ENCODE data around the gene FAM107B. TPM values are rescaled to one million over a fixed set of nuclear protein-coding genes. Genes with fewer than 3 reads are reported as not detected.

The FAM107B gene
- total and polyA plus RNA-seq, 2 experiments from 2014 or later, result 11.0 to 17.6 TPM

DNA sequence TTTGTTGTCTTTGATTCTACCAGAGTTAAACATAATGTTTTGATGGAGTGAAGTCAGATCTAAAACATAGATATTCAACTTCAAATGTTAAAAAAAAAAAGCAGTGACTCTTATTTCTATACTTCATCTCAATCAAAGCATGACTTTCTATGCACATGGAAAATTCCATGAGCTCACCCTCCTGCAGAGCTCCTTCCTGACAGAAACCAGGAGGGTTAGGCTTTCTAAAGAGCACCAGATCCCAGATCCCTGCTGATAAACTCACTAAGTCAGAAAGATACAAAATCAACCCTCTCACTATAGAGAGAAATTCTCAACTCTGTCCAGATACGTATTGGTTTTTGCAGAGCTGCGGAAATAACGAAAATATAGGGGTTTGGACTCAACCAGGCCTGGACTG is 122.6 kb downstream of the FAM107B start (continued):
- no peak for TF ChIP-seq JUNB (IDR thresholded peaks at IDR 0.05; ENCODE audit: unreplicated experiment)
- TF ChIP-seq CREB1 (CRISPR knock-in tag; IDR thresholded peaks at IDR 0.05; ENCODE audit: low read depth), result no peak
- no peak for TF ChIP-seq ZNF331 (CRISPR knock-in tag; IDR thresholded peaks at IDR 0.05; ENCODE audit: low read depth)
- TF ChIP-seq, protein P1, sequence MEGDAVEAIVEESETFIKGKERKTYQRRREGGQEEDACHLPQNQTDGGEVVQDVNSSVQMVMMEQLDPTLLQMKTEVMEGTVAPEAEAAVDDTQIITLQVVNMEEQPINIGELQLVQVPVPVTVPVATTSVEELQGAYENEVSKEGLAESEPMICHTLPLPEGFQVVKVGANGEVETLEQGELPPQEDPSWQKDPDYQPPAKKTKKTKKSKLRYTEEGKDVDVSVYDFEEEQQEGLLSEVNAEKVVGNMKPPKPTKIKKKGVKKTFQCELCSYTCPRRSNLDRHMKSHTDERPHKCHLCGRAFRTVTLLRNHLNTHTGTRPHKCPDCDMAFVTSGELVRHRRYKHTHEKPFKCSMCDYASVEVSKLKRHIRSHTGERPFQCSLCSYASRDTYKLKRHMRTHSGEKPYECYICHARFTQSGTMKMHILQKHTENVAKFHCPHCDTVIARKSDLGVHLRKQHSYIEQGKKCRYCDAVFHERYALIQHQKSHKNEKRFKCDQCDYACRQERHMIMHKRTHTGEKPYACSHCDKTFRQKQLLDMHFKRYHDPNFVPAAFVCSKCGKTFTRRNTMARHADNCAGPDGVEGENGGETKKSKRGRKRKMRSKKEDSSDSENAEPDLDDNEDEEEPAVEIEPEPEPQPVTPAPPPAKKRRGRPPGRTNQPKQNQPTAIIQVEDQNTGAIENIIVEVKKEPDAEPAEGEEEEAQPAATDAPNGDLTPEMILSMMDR (conservative IDR thresholded peaks at IDR 0.05; ENCODE audit: low read depth in 2 of 2), result no peak
- TF ChIP-seq STAT1 (IDR thresholded peaks at IDR 0.05; ENCODE audit: unreplicated experiment), result no peak
- TF ChIP-seq, protein P2, sequence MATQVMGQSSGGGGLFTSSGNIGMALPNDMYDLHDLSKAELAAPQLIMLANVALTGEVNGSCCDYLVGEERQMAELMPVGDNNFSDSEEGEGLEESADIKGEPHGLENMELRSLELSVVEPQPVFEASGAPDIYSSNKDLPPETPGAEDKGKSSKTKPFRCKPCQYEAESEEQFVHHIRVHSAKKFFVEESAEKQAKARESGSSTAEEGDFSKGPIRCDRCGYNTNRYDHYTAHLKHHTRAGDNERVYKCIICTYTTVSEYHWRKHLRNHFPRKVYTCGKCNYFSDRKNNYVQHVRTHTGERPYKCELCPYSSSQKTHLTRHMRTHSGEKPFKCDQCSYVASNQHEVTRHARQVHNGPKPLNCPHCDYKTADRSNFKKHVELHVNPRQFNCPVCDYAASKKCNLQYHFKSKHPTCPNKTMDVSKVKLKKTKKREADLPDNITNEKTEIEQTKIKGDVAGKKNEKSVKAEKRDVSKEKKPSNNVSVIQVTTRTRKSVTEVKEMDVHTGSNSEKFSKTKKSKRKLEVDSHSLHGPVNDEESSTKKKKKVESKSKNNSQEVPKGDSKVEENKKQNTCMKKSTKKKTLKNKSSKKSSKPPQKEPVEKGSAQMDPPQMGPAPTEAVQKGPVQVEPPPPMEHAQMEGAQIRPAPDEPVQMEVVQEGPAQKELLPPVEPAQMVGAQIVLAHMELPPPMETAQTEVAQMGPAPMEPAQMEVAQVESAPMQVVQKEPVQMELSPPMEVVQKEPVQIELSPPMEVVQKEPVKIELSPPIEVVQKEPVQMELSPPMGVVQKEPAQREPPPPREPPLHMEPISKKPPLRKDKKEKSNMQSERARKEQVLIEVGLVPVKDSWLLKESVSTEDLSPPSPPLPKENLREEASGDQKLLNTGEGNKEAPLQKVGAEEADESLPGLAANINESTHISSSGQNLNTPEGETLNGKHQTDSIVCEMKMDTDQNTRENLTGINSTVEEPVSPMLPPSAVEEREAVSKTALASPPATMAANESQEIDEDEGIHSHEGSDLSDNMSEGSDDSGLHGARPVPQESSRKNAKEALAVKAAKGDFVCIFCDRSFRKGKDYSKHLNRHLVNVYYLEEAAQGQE (IDR thresholded peaks at IDR 0.05; ENCODE audit: unreplicated experiment), result no peak
- TF ChIP-seq EZH2 (IDR thresholded peaks at IDR 0.05; ENCODE audit: low read depth, unreplicated experiment), result no peak
- TF ChIP-seq EZH2phosphoT487 (IDR thresholded peaks at IDR 0.05; ENCODE audit: unreplicated experiment), result no peak
- no peak for TF ChIP-seq ZNF114 (CRISPR knock-in tag; IDR thresholded peaks at IDR 0.05)

DNA sequence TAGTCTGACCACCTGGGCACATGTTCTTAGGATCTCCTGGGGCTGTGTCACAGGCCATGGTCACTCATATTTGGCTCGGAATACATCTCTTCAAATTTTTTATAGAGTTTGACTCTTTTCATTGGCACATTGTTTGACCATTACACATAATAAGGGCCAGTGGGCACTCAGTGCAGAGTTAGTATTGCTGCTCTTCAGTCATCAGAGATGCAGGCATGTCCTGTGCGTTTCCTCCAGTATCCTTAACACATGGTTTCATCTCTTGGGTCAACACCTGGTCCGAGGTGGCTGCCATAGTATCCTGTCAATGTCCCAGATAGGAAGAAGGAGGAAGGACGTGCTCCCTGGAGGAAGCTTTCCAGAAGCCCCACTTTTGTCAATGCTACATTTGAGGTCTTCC is 125.0 kb downstream of the FAM107B start:
- no peak for DNase-seq (ENCODE audit: low spot score)
- H3K4me2 ChIP-seq, result no peak overlapping the region
- H4K20me1 ChIP-seq (replicated peaks; ENCODE audit: insufficient read depth), result no peaks in the 10 kb centered on the region
- H3K36me3 ChIP-seq (ENCODE audit: insufficient read depth), result no peaks in the 10 kb centered on the region
- no peaks in the 10 kb centered on the region for H3K27me3 ChIP-seq (ENCODE audit: insufficient read depth)
- Mint-ChIP-seq H3K36me3 (ENCODE audit: low read depth) (no peaks in the 10 kb centered on the region; the same call in 2 of the 3 replicates), H3K4me3 (no peak overlapping the region), H3K27me3 (ENCODE audit: insufficient read depth, low read depth, poor library complexity) (peaks cover 2% of the 10 kb centered on the region), H3K9me3 (no peaks in the 10 kb centered on the region), H3K4me1 (peaks cover 49% of the 10 kb centered on the region), H3K27ac (no peak overlapping the region; the same call in 1 of the 2 replicates)
- H3F3A ChIP-seq (replicated peaks; ENCODE audit: low read depth), result peaks cover 3% of the 10 kb centered on the region; the same call in 1 of the 2 replicates
- peaks cover 12% of the 10 kb centered on the region for H3K4me1 ChIP-seq (ENCODE audit: insufficient read depth)
- no peaks in the 10 kb centered on the region for H3K79me2 ChIP-seq (replicated peaks; ENCODE audit: insufficient read depth)
- no peak for ATAC-seq
- peaks cover 15% of the 10 kb centered on the region for H3K9me2 ChIP-seq (ENCODE audit: insufficient read depth)
- no peak for TF ChIP-seq ZNF114 (CRISPR knock-in tag; IDR thresholded peaks at IDR 0.05)
- TF ChIP-seq JUNB (IDR thresholded peaks at IDR 0.05; ENCODE audit: unreplicated experiment), result no peak
- TF ChIP-seq STAT1 (IDR thresholded peaks at IDR 0.05; ENCODE audit: unreplicated experiment), result no peak
- no peak overlapping the region for H3K27ac ChIP-seq (ENCODE audit: low read depth)
- H3K4me3 ChIP-seq, result no peak overlapping the region
- no peak overlapping the region for H2AFZ ChIP-seq

All from GM23338 (cell line).